Measurements from ENCODE around the gene SUSD1. TPM values are rescaled to one million over a fixed set of nuclear protein-coding genes. Genes with fewer than 3 reads are reported as not detected.

The SUSD1 gene
- total and polyA plus RNA-seq, 9 of the 15 experiments (the other 6 are each of a cell fraction or from before 2014, with no cell fraction given), result 10.9 to 44.4 (median 36.1) TPM

GRCh38 chr9:112103405-112103804 is 71.7 kb downstream of the SUSD1 start:
- no peak overlapping the region for H3K4me2 ChIP-seq (ENCODE audit: insufficient read depth, low read length)
- no peaks in the 10 kb centered on the region for H3K79me2 ChIP-seq (ENCODE audit: control insufficient read depth, insufficient read depth, low read length)
- no peak overlapping the region for H2AFZ ChIP-seq (ENCODE audit: low read depth, low read length)
- H3K9me1 ChIP-seq (ENCODE audit: control insufficient read depth, insufficient read depth, low read length), result no peaks in the 10 kb centered on the region
- H3K4me1 ChIP-seq (replicated peaks in 1 of 2; ENCODE audit: control insufficient read depth in 2 of 2, insufficient read depth in 2 of 2, low read length in 2 of 2), result no peaks in the 10 kb centered on the region
- peaks cover 82% of the 10 kb centered on the region; the same call in 2 of the 3 replicates for H3K36me3 ChIP-seq (ENCODE audit: control insufficient read depth, insufficient read depth, low read length)
- in situ Hi-C loops (cut with MboI) (no loop called here), intact Hi-C loops (cut with micrococcal nuclease) (no loop called here)
- no peaks in the 10 kb centered on the region for H3K27me3 ChIP-seq (ENCODE audit: control insufficient read depth in 2 of 2, insufficient read depth in 2 of 2, low read length in 2 of 2)
- CTCF ChIA-PET (ENCODE audit: low intra/inter-chr PET ratio), result no interaction called here
- no peak for FAIRE-seq
- H3K27ac ChIP-seq (ENCODE audit: extremely low read depth, low read depth, low read length), result no peak overlapping the region
- BruUV-seq (replicated peaks), result no TSS peak
- no peak overlapping the region for H3K4me3 ChIP-seq
- no peaks in the 10 kb centered on the region for H4K20me1 ChIP-seq (replicated peaks; ENCODE audit: control insufficient read depth, insufficient read depth, low read length)
- H3K9me3 ChIP-seq (replicated peaks; ENCODE audit: control insufficient read depth, insufficient read depth, low read depth, low read length), result no peaks in the 10 kb centered on the region
- POLR2A ChIA-PET, result interaction anchor here (0.9 kb wide), 2 partner anchors 10 to 28 kb away, joined by 3 to 4 read pairs; no protein-coding TSS in a partner anchor
- no peak overlapping the region for H3K9ac ChIP-seq (ENCODE audit: insufficient read depth in 1 of 2, low read depth in 2 of 2, low read length in 2 of 2)
- no peak for ATAC-seq
- no peak for DNase-seq (ENCODE audit: extremely low read depth in 1 of 4, low spot score in 3 of 4)
- WGBS (ENCODE audit: insufficient coverage, low coverage, missing lambda C conversion rate), result 88% methylated on average over 5 of the region's 5 CpGs
- TF ChIP-seq ZNF609 (CRISPR knock-in tag; IDR thresholded peaks at IDR 0.05; ENCODE audit: borderline replicate concordance) (no peak), ILK (tag; IDR thresholded peaks at IDR 0.05; ENCODE audit: borderline replicate concordance, low read depth) (no peak), ZNF639 (CRISPR knock-in tag; conservative IDR thresholded peaks at IDR 0.05 in 1 of 2, IDR thresholded peaks at IDR 0.05 in 1 of 2) (no peak)

Measured in K562 (cell line).